Dermis blood vessel endothelial cell (primary cell): ENCODE data around the gene BACH1. TPM values are rescaled to one million over a fixed set of nuclear protein-coding genes. Genes with fewer than 3 reads are reported as not detected.

ENCODE experiments used
- DNase-seq: peaks from one replicate; pipeline ENCODE4 v3.0.0; 2010
- total RNA-seq: library from RNA; depleted of rRNA; stranded (reverse); fragments of >200 nt; gene quantifications from 2 replicates; pipeline ENCODE4 v1.2.3, GENCODE V29; 2014

The BACH1 gene
- total RNA-seq, 1 donor from 2014 or later, result 48.0 TPM

- DNase-seq, result no peak
These were observed 86.1 kb downstream of the BACH1 start for GRCh38 chr21:29384683-29385359.

GRCh38 chr21:29385934-29386520, 87.3 kb downstream of the BACH1 start:
- no peak for DNase-seq

DNA sequence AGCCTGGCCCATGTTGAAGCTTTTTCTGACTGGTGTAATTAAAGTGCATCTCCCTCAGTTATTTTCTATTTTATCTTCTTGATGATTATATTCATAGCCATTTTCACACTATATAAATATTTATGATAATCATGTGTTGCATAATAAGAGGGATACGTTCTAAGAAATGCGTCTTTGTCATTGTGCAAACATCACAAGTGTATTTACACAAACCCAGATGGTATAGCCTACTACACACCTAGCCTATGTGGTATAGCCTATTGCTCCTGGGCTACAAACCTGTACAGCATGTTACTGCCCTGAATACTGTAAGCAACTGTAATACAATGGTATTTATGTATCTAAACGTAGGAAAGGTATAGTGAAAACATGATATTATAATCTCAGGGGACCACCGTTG, 88.1 kb downstream of the BACH1 start:
- DNase-seq, result no peak

DNA sequence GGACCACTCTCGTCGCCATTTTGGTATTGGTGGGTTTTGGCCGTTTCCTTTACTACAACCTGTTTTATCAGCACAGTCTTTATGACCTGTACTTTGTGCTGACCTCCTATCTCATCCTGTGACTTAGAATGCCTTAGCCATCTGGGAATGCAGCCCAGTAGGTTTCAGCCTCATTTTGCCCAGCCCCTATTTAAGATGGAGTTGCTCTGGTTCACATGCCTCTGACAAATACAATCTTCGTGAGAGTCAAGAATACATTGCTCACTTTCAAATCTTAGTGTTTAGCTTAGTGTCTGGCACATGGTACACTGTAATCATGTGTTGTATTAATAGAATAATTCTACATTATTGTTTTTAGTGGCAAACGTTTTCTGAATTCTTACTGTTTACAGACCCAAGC, 88.9 kb downstream of the BACH1 start:
- DNase-seq, result no peak

DNA sequence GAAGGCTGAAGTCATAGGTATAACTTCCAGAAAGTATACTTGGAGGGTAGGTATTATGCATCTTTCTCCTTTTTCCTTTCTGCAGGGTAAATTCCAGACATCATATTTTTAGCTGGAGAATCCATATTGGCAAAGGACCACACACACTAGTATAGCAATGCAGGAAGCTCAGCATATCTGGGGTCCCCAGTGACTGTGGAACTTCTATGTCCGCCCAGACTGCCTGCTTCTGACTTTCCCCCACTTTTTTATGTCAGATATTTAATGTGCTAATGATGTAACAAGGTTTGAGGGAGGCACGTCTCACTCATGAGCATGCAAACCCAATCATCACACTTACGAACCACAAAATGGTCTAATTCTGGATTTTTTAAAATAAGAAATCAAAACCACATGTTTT, 90.4 kb downstream of the BACH1 start:
- DNase-seq, result no peak

GRCh38 chr21:29390778-29391177, 92.1 kb downstream of the BACH1 start:
- DNase-seq, result no peak

DNA sequence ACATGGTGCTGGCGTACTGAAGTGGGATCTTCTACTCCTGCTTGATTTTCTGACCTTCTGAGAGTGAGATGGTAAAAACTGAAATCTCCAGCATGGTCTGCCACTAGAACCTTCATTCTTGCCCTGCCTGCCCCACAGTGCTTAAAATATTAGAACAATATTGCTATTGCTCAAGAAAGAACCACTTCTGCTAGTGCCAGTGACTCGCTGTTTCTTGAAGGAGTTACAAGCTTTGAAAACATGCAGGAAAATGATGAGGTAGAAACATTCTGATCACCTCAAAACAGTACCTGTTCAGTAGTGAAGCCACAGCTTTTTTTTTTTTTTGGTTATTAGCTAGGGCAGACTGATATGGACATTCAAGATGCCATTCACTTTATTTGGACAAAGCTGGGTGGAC, 95.3 kb downstream of the BACH1 start:
- DNase-seq, result no peak

Other genes starting within 250 kb of the BACH1 start
- gene CCT8, start 225.3 kb upstream of the BACH1 start, total RNA-seq, result 234 and 314 TPM in 2 replicates
- 2.2 and 3.7 TPM in 2 replicates for gene MAP3K7CL, start 168.3 kb upstream of the BACH1 start, total RNA-seq